HG02870 (cell line): Measurements from ENCODE around the gene BRSK2.
"Not testable (repeated sequence)": the region's sequence is repeated elsewhere in the genome, so short reads cannot be mapped to it uniquely, and the experiment has no call there.

Source experiments
- ATAC-seq: cut with Tn5 transposase; IDR thresholded peaks from one replicate; pipeline ENCODE4 v1.9.1; 2021; ENCODE audit warnings: mild to moderate bottlenecking, moderate library complexity; ENCODE audit not compliant: unreplicated experiment

The BRSK2 gene

GRCh38 chr11:1433568-1433967, 43.8 kb downstream of the BRSK2 start:
- no peak for ATAC-seq

- ATAC-seq: no peak
Measured at GRCh38 chr11:1433977-1434640, 44.4 kb downstream of the BRSK2 start.

- not testable (repeated sequence) for ATAC-seq
Measured at GRCh38 chr11:1435479-1435819, 45.7 kb downstream of the BRSK2 start.

GRCh38 chr11:1435820-1436467, 46.2 kb downstream of the BRSK2 start:
- no peak for ATAC-seq

- no peak for ATAC-seq
Measured at GRCh38 chr11:1436468-1437039, 46.8 kb downstream of the BRSK2 start.

- ATAC-seq: no peak
Measured at GRCh38 chr11:1437500-1437899, 47.8 kb downstream of the BRSK2 start.

- no peak for ATAC-seq
Measured at GRCh38 chr11:1438261-1438966, 48.7 kb downstream of the BRSK2 start.

GRCh38 chr11:1438967-1439330, 49.2 kb downstream of the BRSK2 start:
- ATAC-seq: no peak

- ATAC-seq: no peak
Measured at GRCh38 chr11:1439341-1439740, 49.6 kb downstream of the BRSK2 start.

- no peak for ATAC-seq
Measured at GRCh38 chr11:1440066-1440465, 50.3 kb downstream of the BRSK2 start.

GRCh38 chr11:1440496-1440895, 50.8 kb downstream of the BRSK2 start:
- no peak for ATAC-seq

- ATAC-seq: no peak
Measured at GRCh38 chr11:1442163-1442562, 52.4 kb downstream of the BRSK2 start.

- ATAC-seq: no peak
Measured at GRCh38 chr11:1442807-1443366, 53.2 kb downstream of the BRSK2 start.

- no peak for ATAC-seq
Measured at GRCh38 chr11:1443737-1444136, 54.0 kb downstream of the BRSK2 start.

- no peak for ATAC-seq
Measured at GRCh38 chr11:1444321-1444720, 54.6 kb downstream of the BRSK2 start.

GRCh38 chr11:1444823-1445422, 55.2 kb downstream of the BRSK2 start:
- no peak for ATAC-seq

GRCh38 chr11:1445741-1446445, 56.2 kb downstream of the BRSK2 start:
- no peak for ATAC-seq

GRCh38 chr11:1446623-1447022, 56.9 kb downstream of the BRSK2 start:
- ATAC-seq: no peak

- ATAC-seq: no peak
Measured at GRCh38 chr11:1447845-1448825, 58.4 kb downstream of the BRSK2 start.
